ENCODE measurements around the gene CD58. TPM values are rescaled to one million over a fixed set of nuclear protein-coding genes. Genes with fewer than 3 reads are reported as not detected.

The CD58 gene
- polyA plus RNA-seq, 1 of the 3 experiments (the other 2 are of a cell fraction), result 18.1 TPM

DNA sequence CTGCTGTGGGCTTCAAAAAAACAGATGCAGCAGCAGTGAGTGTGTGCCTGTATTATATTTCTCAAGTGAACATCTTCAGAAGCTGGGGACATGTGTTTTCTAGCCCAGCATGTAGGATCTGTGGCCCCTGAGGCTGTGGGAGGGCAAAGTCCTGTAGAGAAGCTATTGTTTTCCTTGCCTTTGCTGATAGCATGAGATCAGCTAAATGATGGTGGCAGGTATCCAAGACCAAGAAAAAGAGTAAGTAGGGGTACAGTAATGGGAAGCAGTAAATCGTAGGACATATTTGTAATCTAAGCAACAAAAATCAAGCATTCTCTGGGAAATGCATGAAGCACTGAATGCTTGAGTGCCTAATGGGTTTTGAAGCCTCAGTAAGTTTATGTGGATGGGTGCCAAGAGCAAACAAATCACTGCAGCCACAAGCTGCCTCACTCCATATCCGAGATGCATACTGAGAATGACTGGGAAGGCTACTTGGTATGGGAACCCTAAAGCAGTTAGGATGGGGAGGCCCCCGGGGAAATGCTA lies 98.3 kb downstream of the CD58 start:
- no peak overlapping the region for H3K4me3 ChIP-seq (ENCODE audit: low read depth in 2 of 2, low read length in 1 of 2)
- ChIA-PET POLR2A (interaction anchor here (0.9 to 1.7 kb wide), 4 partner anchors 9 to 333 kb away, joined by 3 to 6 read pairs (median 4); no protein-coding TSS in a partner anchor), CTCF (interaction anchor here (0.7 to 7.6 kb wide), 5 partner anchors 8 to 333 kb away, joined by 3 to 68 read pairs (median 8); no protein-coding TSS in a partner anchor)
- no peak overlapping the region for H3K9ac ChIP-seq
- WGBS (ENCODE audit: low lambda C conversion rate), result 9% methylated on average over 3 of the region's 3 CpGs
- no peak overlapping the region for H2AFZ ChIP-seq (ENCODE audit: low read depth)
- H3K27me3 ChIP-seq (ENCODE audit: insufficient read depth), result no peaks in the 10 kb centered on the region
- H3K9me2 ChIP-seq, result no peaks in the 10 kb centered on the region
- peaks cover 6 to 27% of the 10 kb centered on the region in 2 experiments; a peak in 3 of 4 replicates for H3K4me1 ChIP-seq (ENCODE audit: control insufficient read depth in 1 of 2, insufficient read depth in 2 of 2, low read depth in 1 of 2, low read length in 1 of 2)
- H3K27ac ChIP-seq (ENCODE audit: low read depth in 2 of 2, low read length in 1 of 2), result peak overlapping the region in 1 of 2 experiments; percentile 90; a peak in 2 of 4 replicates
- H3F3A ChIP-seq (replicated peaks; ENCODE audit: insufficient read depth), result no peaks in the 10 kb centered on the region
- no peaks in the 10 kb centered on the region for H3K36me3 ChIP-seq (replicated peaks in 1 of 2; ENCODE audit: control insufficient read depth in 1 of 2, insufficient read depth in 2 of 2, low read length in 1 of 2)
- no peaks in the 10 kb centered on the region for H3K79me2 ChIP-seq (ENCODE audit: insufficient read depth)
- no peak overlapping the region for H3K4me2 ChIP-seq
- H3K9me3 ChIP-seq, result no peaks in the 10 kb centered on the region
- TF ChIP-seq NFIC (IDR thresholded peaks at IDR 0.05; ENCODE audit: borderline replicate concordance) (0 out of 2 replicates have a peak, but pooled peaks have one; percentile 8), EP300 (IDR thresholded peaks at IDR 0.05; ENCODE audit: borderline replicate concordance in 1 of 2, low read depth in 1 of 2, low read length in 1 of 2) (peak in 1 of 2 experiments; percentile 29; a peak in 1 of 4 replicates), ELF1 (IDR thresholded peaks at IDR 0.05) (no peak), MXI1 (IDR thresholded peaks at IDR 0.05; ENCODE audit: low read depth, low read length) (peak; percentile 36; the same call in 1 of the 2 replicates), POLR2AphosphoS5 (IDR thresholded peaks at IDR 0.05; ENCODE audit: low read depth, low read length) (no peak), FOXJ3 (CRISPR knock-in tag; IDR thresholded peaks at IDR 0.05) (peak; percentile 56; the same call in 1 of the 2 replicates), GATA2 (CRISPR knock-in tag; IDR thresholded peaks at IDR 0.05) (peak; percentile 50; the same call in 1 of the 2 replicates), TAF1 (IDR thresholded peaks at IDR 0.05; ENCODE audit: borderline replicate concordance, low read depth, low read length) (no peak), EZH2phosphoT487 (IDR thresholded peaks at IDR 0.05; ENCODE audit: borderline replicate concordance, low read depth) (no peak)
- TF ChIP-seq, protein P1, sequence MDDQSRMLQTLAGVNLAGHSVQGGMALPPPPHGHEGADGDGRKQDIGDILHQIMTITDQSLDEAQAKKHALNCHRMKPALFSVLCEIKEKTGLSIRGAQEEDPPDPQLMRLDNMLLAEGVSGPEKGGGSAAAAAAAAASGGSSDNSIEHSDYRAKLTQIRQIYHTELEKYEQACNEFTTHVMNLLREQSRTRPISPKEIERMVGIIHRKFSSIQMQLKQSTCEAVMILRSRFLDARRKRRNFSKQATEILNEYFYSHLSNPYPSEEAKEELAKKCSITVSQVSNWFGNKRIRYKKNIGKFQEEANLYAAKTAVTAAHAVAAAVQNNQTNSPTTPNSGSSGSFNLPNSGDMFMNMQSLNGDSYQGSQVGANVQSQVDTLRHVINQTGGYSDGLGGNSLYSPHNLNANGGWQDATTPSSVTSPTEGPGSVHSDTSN (IDR thresholded peaks at IDR 0.05), result no peak
- TF ChIP-seq, protein P2, sequence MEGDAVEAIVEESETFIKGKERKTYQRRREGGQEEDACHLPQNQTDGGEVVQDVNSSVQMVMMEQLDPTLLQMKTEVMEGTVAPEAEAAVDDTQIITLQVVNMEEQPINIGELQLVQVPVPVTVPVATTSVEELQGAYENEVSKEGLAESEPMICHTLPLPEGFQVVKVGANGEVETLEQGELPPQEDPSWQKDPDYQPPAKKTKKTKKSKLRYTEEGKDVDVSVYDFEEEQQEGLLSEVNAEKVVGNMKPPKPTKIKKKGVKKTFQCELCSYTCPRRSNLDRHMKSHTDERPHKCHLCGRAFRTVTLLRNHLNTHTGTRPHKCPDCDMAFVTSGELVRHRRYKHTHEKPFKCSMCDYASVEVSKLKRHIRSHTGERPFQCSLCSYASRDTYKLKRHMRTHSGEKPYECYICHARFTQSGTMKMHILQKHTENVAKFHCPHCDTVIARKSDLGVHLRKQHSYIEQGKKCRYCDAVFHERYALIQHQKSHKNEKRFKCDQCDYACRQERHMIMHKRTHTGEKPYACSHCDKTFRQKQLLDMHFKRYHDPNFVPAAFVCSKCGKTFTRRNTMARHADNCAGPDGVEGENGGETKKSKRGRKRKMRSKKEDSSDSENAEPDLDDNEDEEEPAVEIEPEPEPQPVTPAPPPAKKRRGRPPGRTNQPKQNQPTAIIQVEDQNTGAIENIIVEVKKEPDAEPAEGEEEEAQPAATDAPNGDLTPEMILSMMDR (IDR thresholded peaks at IDR 0.05), result no peak
- no peaks in the 10 kb centered on the region for H4K20me1 ChIP-seq (ENCODE audit: insufficient read depth)
- peak; percentile 57 for DNase-seq

DNA sequence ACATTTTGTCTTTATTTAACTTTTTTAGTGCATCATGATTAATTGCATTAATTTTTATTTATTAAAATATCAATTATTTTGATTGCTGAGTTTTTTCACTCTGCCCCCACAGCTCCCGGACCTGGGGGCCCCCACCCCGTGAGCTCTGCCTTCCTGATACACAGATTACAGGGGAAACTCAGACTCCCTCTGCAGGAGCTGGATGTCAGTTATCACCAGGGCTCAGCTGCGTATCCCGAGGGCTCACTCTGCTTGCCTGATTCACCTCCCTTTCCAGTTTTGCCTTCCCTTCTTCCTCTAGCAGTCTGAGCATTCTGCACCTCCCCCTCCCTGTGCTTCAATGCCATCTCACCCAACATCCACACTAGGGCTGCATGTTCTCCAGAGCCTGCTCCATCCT lies 99.6 kb downstream of the CD58 start:
- CTCF ChIA-PET, result interaction anchor here (0.9 to 7.6 kb wide), 4 partner anchors 13 to 332 kb away, joined by 3 to 68 read pairs (median 12); no protein-coding TSS in a partner anchor
- TF ChIP-seq TAF1 (IDR thresholded peaks at IDR 0.05; ENCODE audit: borderline replicate concordance, low read depth, low read length), result no peak
- TF ChIP-seq, protein P2 (IDR thresholded peaks at IDR 0.05), result no peak
- TF ChIP-seq POLR2AphosphoS5 (IDR thresholded peaks at IDR 0.05; ENCODE audit: low read depth, low read length), result no peak
- TF ChIP-seq, protein P3, sequence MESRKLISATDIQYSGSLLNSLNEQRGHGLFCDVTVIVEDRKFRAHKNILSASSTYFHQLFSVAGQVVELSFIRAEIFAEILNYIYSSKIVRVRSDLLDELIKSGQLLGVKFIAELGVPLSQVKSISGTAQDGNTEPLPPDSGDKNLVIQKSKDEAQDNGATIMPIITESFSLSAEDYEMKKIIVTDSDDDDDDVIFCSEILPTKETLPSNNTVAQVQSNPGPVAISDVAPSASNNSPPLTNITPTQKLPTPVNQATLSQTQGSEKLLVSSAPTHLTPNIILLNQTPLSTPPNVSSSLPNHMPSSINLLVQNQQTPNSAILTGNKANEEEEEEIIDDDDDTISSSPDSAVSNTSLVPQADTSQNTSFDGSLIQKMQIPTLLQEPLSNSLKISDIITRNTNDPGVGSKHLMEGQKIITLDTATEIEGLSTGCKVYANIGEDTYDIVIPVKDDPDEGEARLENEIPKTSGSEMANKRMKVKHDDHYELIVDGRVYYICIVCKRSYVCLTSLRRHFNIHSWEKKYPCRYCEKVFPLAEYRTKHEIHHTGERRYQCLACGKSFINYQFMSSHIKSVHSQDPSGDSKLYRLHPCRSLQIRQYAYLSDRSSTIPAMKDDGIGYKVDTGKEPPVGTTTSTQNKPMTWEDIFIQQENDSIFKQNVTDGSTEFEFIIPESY (IDR thresholded peaks at IDR 0.05; ENCODE audit: borderline replicate concordance, low read depth), result no peak
- no peak for TF ChIP-seq NFIC (IDR thresholded peaks at IDR 0.05; ENCODE audit: borderline replicate concordance)
- no peak for TF ChIP-seq RXRA (IDR thresholded peaks at IDR 0.05; ENCODE audit: borderline replicate concordance, low read depth)
- TF ChIP-seq TCF12 (IDR thresholded peaks at IDR 0.05), result no peak

More for the DNA sequence above, 99.6 kb downstream of the CD58 start:
- POLR2A ChIA-PET, result interaction anchor here (0.6 to 1.7 kb wide), 3 partner anchors 13 to 56 kb away, joined by 3 to 6 read pairs (median 4); no protein-coding TSS in a partner anchor
- Histone ChIP-seq H3K4me1 (ENCODE audit: control insufficient read depth in 1 of 2, insufficient read depth in 2 of 2, low read depth in 1 of 2, low read length in 1 of 2) (peaks cover 6 to 24% of the 10 kb centered on the region in 2 experiments; a peak in 3 of 4 replicates), H3K79me2 (ENCODE audit: insufficient read depth) (no peaks in the 10 kb centered on the region), H3K27ac (ENCODE audit: low read depth in 2 of 2, low read length in 1 of 2) (peak overlapping the region in 1 of 2 experiments; percentile 90; a peak in 2 of 4 replicates), H3K4me3 (ENCODE audit: low read depth in 2 of 2, low read length in 1 of 2) (no peak overlapping the region), H3F3A (replicated peaks; ENCODE audit: insufficient read depth) (no peaks in the 10 kb centered on the region), H4K20me1 (ENCODE audit: insufficient read depth) (no peaks in the 10 kb centered on the region), H2AFZ (ENCODE audit: low read depth) (no peak overlapping the region), H3K9me2 (no peaks in the 10 kb centered on the region), H3K4me2 (no peak overlapping the region), H3K27me3 (ENCODE audit: insufficient read depth) (no peaks in the 10 kb centered on the region), H3K9me3 (no peaks in the 10 kb centered on the region), H3K36me3 (replicated peaks in 1 of 2; ENCODE audit: control insufficient read depth in 1 of 2, insufficient read depth in 2 of 2, low read length in 1 of 2) (no peaks in the 10 kb centered on the region), H3K9ac (no peak overlapping the region)
- peak; percentile 46 for DNase-seq
- 33% methylated on average over 4 of the region's 4 CpGs for WGBS (ENCODE audit: low lambda C conversion rate)
